SK-N-SH (cell line): ENCODE measurements around the gene KRTAP5-4. TPM values are rescaled to one million over a fixed set of nuclear protein-coding genes. Genes with fewer than 3 reads are reported as not detected.
"Not testable (repeated sequence)": the region's sequence is repeated elsewhere in the genome, so short reads cannot be mapped to it uniquely, and the experiment has no call there.

Experiments used
- CTCF ChIA-PET: fragments of 300-600, 350-600 bp; formaldehyde crosslinking; extraction: SDS; loops from one replicate; lab custom pipeline; 2021; lab: Yijun Ruan, JAX
- POLR2A ChIA-PET: fragments of 350-600 bp; sonication (Branson Sonifier 250); formaldehyde crosslinking; extraction: SDS; loops from one replicate; lab custom pipeline; 2020; ENCODE audit warnings: antibody characterized with exemption, inconsistent platforms; lab: Yijun Ruan, JAX
- DNase-seq: peaks from one replicate; pipeline ENCODE4 v3.0.0; 2012
- H2AFZ ChIP-seq: fragments of 200-600 bp; sonication (generic); 2 replicates; pipeline ENCODE4 v1.8.1; 2016; ENCODE audit warnings: antibody characterized with exemption, mild to moderate bottlenecking, low read depth
- H3F3A ChIP-seq: fragments of 200-600 bp; sonication (generic); replicated peaks from 2 replicates; pipeline ENCODE3; 2016; ENCODE audit warnings: antibody characterized with exemption, mild to moderate bottlenecking; ENCODE audit not compliant: insufficient read depth
- H3K27ac ChIP-seq, 2 experiments: fragments of 200-500 bp in 1 of 2; fragments of 200-600 bp in 1 of 2; sonication (Bioruptor generic) in 1 of 2; sonication (generic), shearing (Covaris generic) in 1 of 2; 2 replicates each; pipeline versions ENCODE4 v1.5.1 to v1.6.1; 2014 to 2016; ENCODE audit warnings: low read depth in 2 of 2, inconsistent platforms in 1 of 2, low read length in 1 of 2, mild to moderate bottlenecking in 1 of 2, mixed read lengths in 1 of 2
- H3K27me3 ChIP-seq: fragments of 200-600 bp; sonication (generic), shearing (Covaris generic); 2 replicates; pipeline ENCODE4 v1.6.1; 2016; ENCODE audit warnings: mixed run types; ENCODE audit not compliant: insufficient read depth
- H3K36me3 ChIP-seq, 2 experiments: fragments of 200-500 bp in 1 of 2; fragments of 200-600 bp in 1 of 2; sonication (Bioruptor generic) in 1 of 2; sonication (generic) in 1 of 2; replicated peaks in 1 of 2; 2 replicates each; pipeline versions ENCODE3 to v1.5.1; 2014 to 2016; ENCODE audit warnings: low read length in 1 of 2, mild to moderate bottlenecking in 1 of 2; ENCODE audit not compliant: insufficient read depth in 2 of 2, control insufficient read depth in 1 of 2
- H3K4me1 ChIP-seq, 2 experiments: fragments of 200-500 bp in 1 of 2; fragments of 200-600 bp in 1 of 2; sonication (Bioruptor generic) in 1 of 2; sonication (generic), shearing (Covaris generic) in 1 of 2; 2 replicates each; pipeline versions ENCODE4 v1.5.1 to v1.6.1; 2014 to 2016; ENCODE audit warnings: low read depth in 1 of 2, low read length in 1 of 2, mixed run types in 1 of 2; ENCODE audit not compliant: insufficient read depth in 2 of 2, control insufficient read depth in 1 of 2
- H3K4me2 ChIP-seq: fragments of 200-600 bp; sonication (generic), shearing (Covaris generic); 2 replicates; pipeline ENCODE4 v1.6.1; 2017; ENCODE audit warnings: mixed run types
- H3K4me3 ChIP-seq, 2 experiments: fragments of 200-500 bp in 1 of 2; fragments of 200-600 bp in 1 of 2; sonication (Bioruptor generic) in 1 of 2; sonication (generic), shearing (Covaris generic) in 1 of 2; 2 replicates each; pipeline versions ENCODE4 v1.5.1 to v1.8.1; 2014 to 2016; ENCODE audit warnings: low read depth in 2 of 2, inconsistent platforms in 1 of 2, low read length in 1 of 2, mild to moderate bottlenecking in 1 of 2, mixed read lengths in 1 of 2, moderate library complexity in 1 of 2
- H3K79me2 ChIP-seq: fragments of 200-600 bp; sonication (generic); 2 replicates; pipeline ENCODE4 v1.8.1; 2017; ENCODE audit warnings: mild to moderate bottlenecking; ENCODE audit not compliant: insufficient read depth
- H3K9ac ChIP-seq: fragments of 200-600 bp; sonication (generic); 2 replicates; pipeline ENCODE4 v1.6.1; 2017; ENCODE audit warnings: mixed run types
- H3K9me2 ChIP-seq: fragments of 200-600 bp; sonication (generic); 2 replicates; pipeline ENCODE4 v1.6.1; 2017; ENCODE audit warnings: mixed run types
- H3K9me3 ChIP-seq: fragments of 200-600 bp; sonication (generic); 2 replicates; pipeline ENCODE4 v1.6.1; 2017; ENCODE audit warnings: mixed run types, mild to moderate bottlenecking, moderate library complexity
- H4K20me1 ChIP-seq: fragments of 200-600 bp; sonication (generic); 2 replicates; pipeline ENCODE4 v1.6.1; 2017; ENCODE audit warnings: mild to moderate bottlenecking, mixed run types; ENCODE audit not compliant: insufficient read depth
- ELF1 ChIP-seq: IDR thresholded peaks from 2 replicates; pipeline ENCODE4 v1.4.0; 2012
- FOXM1 ChIP-seq: IDR thresholded peaks from 2 replicates; pipeline ENCODE4 v1.4.0; 2012; ENCODE audit warnings: low read depth, mild to moderate bottlenecking
- NFIC ChIP-seq: IDR thresholded peaks from 2 replicates; pipeline ENCODE4 v1.4.0; 2012; ENCODE audit warnings: borderline replicate concordance
- NRF1 ChIP-seq: IDR thresholded peaks from 2 replicates; pipeline ENCODE4 v1.6.1; 2012; ENCODE audit warnings: low read depth, mild to moderate bottlenecking, low read length
- RAD21 ChIP-seq: IDR thresholded peaks from 2 replicates; pipeline ENCODE4 v1.6.1; 2012; ENCODE audit warnings: mild to moderate bottlenecking, low read length
- RXRA ChIP-seq: IDR thresholded peaks from 2 replicates; pipeline ENCODE4 v1.4.0; 2012; ENCODE audit warnings: low read depth, mild to moderate bottlenecking, borderline replicate concordance
- SIN3A ChIP-seq: IDR thresholded peaks from 2 replicates; pipeline ENCODE4 v1.6.1; 2012; ENCODE audit warnings: low read depth, mild to moderate bottlenecking, low read length, moderate library complexity, borderline replicate concordance
- SMC3 ChIP-seq: IDR thresholded peaks from 2 replicates; pipeline ENCODE4 v1.6.1; 2012; ENCODE audit warnings: low read depth, low read length, improper control_type of control experiment
- TEAD4 ChIP-seq: IDR thresholded peaks from 2 replicates; pipeline ENCODE4 v1.4.0; 2012; ENCODE audit warnings: mild to moderate bottlenecking, borderline replicate concordance; ENCODE audit not compliant: insufficient read depth
- YY1 ChIP-seq: IDR thresholded peaks from 2 replicates; pipeline ENCODE4 v1.4.0; 2012; ENCODE audit warnings: low read depth, mild to moderate bottlenecking
- WGBS: methylation state at CpG from one replicate; pipeline ENCODE4 v1.1.6; 2017; ENCODE audit warnings: low lambda C conversion rate; 5-methylcytosine and 5-hydroxymethylcytosine counted together
- polyA plus RNA-seq, 3 experiments: library from polyadenylated mRNA; depleted of rRNA; stranded (reverse); fragments of >200 nt; gene quantifications; 2 replicates each; pipeline ENCODE4 v1.2.3, GENCODE V29; 2012
- TF ChIP-seq, protein P1 (sequence below): IDR thresholded peaks from 2 replicates; pipeline ENCODE4 v1.4.0; 2012; ENCODE audit warnings: low read depth
- TF ChIP-seq, protein P2 (sequence below): IDR thresholded peaks from 2 replicates; pipeline ENCODE4 v1.4.0; 2012; ENCODE audit warnings: low read depth, borderline replicate concordance
- TF ChIP-seq, protein P3 (sequence below): fragments of 200-600 bp; sonication (generic); IDR thresholded peaks from 2 replicates; pipeline ENCODE4 v1.6.1; 2017; ENCODE audit warnings: antibody characterized with exemption, mild to moderate bottlenecking, moderate library complexity
- TF ChIP-seq, protein P4 (sequence below): fragments of 150-350 bp; IDR thresholded peaks from 2 replicates; pipeline ENCODE4 v1.6.1; 2017; ENCODE audit warnings: antibody characterized with exemption, low read length, low read depth, borderline replicate concordance

Gene KRTAP5-4
- polyA plus RNA-seq, 1 of the 3 experiments (the other 2 are of a cell fraction) = not detected

DNA sequence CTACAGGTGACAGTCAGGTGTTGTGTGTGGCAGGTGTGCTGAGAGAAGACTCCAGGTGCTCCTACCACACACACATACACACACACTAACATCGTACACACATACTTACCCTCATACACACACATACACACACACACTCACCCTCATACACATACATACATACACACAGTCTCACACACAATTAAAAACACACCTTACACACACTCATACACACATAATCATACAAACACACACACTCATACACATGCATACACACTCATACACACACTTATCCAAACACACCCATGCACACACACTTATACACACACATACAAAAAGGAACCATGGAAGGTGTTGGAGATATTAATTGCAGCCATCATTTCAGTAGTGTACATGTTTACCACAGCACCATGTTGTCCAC, 18.3 kb downstream of the KRTAP5-4 start:
- H2AFZ ChIP-seq = no peak overlapping the region
- ChIA-PET POLR2A (no interaction called here), CTCF (interaction anchor here (1.6 kb wide), 1 partner anchor 13 kb away, joined by 3 read pairs; no protein-coding TSS in a partner anchor)
- no peak for DNase-seq
- H3K9ac ChIP-seq = no peak overlapping the region
- peaks cover 16% of the 10 kb centered on the region; the same call in 1 of the 2 replicates for H3K27me3 ChIP-seq
- H4K20me1 ChIP-seq = no peaks in the 10 kb centered on the region
- H3K4me3 ChIP-seq = no peak overlapping the region
- H3K36me3 ChIP-seq = no peaks in the 10 kb centered on the region
- H3K9me3 ChIP-seq = no peaks in the 10 kb centered on the region
- H3F3A ChIP-seq = no peaks in the 10 kb centered on the region
- H3K9me2 ChIP-seq = no peaks in the 10 kb centered on the region
- no peak for TF ChIP-seq TEAD4
- TF ChIP-seq ELF1 = no peak
- TF ChIP-seq FOXM1 = no peak
- no peak for TF ChIP-seq SMC3
- TF ChIP-seq, protein P1, sequence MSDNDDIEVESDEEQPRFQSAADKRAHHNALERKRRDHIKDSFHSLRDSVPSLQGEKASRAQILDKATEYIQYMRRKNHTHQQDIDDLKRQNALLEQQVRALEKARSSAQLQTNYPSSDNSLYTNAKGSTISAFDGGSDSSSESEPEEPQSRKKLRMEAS = no peak
- TF ChIP-seq, protein P2, sequence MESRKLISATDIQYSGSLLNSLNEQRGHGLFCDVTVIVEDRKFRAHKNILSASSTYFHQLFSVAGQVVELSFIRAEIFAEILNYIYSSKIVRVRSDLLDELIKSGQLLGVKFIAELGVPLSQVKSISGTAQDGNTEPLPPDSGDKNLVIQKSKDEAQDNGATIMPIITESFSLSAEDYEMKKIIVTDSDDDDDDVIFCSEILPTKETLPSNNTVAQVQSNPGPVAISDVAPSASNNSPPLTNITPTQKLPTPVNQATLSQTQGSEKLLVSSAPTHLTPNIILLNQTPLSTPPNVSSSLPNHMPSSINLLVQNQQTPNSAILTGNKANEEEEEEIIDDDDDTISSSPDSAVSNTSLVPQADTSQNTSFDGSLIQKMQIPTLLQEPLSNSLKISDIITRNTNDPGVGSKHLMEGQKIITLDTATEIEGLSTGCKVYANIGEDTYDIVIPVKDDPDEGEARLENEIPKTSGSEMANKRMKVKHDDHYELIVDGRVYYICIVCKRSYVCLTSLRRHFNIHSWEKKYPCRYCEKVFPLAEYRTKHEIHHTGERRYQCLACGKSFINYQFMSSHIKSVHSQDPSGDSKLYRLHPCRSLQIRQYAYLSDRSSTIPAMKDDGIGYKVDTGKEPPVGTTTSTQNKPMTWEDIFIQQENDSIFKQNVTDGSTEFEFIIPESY = no peak
- no peak for TF ChIP-seq YY1
- TF ChIP-seq, protein P3, sequence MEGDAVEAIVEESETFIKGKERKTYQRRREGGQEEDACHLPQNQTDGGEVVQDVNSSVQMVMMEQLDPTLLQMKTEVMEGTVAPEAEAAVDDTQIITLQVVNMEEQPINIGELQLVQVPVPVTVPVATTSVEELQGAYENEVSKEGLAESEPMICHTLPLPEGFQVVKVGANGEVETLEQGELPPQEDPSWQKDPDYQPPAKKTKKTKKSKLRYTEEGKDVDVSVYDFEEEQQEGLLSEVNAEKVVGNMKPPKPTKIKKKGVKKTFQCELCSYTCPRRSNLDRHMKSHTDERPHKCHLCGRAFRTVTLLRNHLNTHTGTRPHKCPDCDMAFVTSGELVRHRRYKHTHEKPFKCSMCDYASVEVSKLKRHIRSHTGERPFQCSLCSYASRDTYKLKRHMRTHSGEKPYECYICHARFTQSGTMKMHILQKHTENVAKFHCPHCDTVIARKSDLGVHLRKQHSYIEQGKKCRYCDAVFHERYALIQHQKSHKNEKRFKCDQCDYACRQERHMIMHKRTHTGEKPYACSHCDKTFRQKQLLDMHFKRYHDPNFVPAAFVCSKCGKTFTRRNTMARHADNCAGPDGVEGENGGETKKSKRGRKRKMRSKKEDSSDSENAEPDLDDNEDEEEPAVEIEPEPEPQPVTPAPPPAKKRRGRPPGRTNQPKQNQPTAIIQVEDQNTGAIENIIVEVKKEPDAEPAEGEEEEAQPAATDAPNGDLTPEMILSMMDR = no peak
- TF ChIP-seq RAD21 = no peak
- TF ChIP-seq RXRA = no peak
- TF ChIP-seq, protein P4, sequence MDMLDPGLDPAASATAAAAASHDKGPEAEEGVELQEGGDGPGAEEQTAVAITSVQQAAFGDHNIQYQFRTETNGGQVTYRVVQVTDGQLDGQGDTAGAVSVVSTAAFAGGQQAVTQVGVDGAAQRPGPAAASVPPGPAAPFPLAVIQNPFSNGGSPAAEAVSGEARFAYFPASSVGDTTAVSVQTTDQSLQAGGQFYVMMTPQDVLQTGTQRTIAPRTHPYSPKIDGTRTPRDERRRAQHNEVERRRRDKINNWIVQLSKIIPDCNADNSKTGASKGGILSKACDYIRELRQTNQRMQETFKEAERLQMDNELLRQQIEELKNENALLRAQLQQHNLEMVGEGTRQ = no peak
- no peak for TF ChIP-seq SIN3A
- TF ChIP-seq NRF1 = no peak
- no peak for TF ChIP-seq NFIC
- TF ChIP-seq, all 33 proteins: peak for 0
- Histone ChIP-seq H3K4me2 (no peak overlapping the region), H3K27ac (no peak overlapping the region), H3K79me2 (no peaks in the 10 kb centered on the region), H3K4me1 (no peaks in the 10 kb centered on the region)
- WGBS = 17% methylated on average over 1 of the region's 1 CpG

DNA sequence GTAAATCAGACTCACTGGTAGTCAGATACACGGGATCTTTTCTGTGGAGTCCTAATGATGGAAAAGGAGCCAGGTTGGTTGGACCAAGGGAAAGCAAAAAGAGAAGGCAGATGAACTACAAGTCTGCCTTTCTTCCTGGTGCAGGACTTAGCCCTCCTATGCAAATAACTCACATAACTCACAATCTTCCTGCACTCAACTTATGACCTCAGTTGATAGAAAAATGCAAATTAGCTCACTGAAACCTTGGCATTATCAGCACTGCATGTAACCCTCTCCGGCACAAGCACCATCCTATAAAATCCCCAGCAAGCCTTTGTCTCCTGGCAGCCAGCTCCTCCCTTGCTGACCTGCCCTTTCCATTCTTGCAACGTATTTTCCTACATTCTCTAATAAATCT, 20.3 kb downstream of the KRTAP5-4 start:
- CTCF ChIA-PET = interaction anchor here (0.6 to 1.7 kb wide), 4 partner anchors 14 to 55 kb away, joined by 3 to 6 read pairs (median 3); no protein-coding TSS in a partner anchor
- H4K20me1 ChIP-seq, H3K4me3 ChIP-seq, H3K4me2 ChIP-seq, H3F3A ChIP-seq, H3K36me3 ChIP-seq, H3K27ac ChIP-seq, H3K79me2 ChIP-seq, H3K9me2 ChIP-seq, DNase-seq, H2AFZ ChIP-seq, H3K9ac ChIP-seq, H3K9me3 ChIP-seq, H3K4me1 ChIP-seq, POLR2A ChIA-PET: not testable (repeated sequence)
- peaks cover 22% of the 10 kb centered on the region; the same call in 1 of the 2 replicates for H3K27me3 ChIP-seq
- 30% methylated on average over 3 of the region's 3 CpGs for WGBS
